Measurements from ENCODE around the gene ARF4. TPM values are rescaled to one million over a fixed set of nuclear protein-coding genes. Genes with fewer than 3 reads are reported as not detected.

Gene ARF4
- total RNA-seq, 1 experiment from 2014 or later: 117 TPM

GRCh38 chr3:57627976-57628375, 30.8 kb upstream of the ARF4 start:
- Mint-ChIP-seq H3K9me3 (no peaks in the 10 kb centered on the region), H3K4me1 (no peaks in the 10 kb centered on the region), H3K27ac (no peak overlapping the region), H3K27me3 (ENCODE audit: low read depth) (no peaks in the 10 kb centered on the region), H3K4me3 (no peak overlapping the region), H3K36me3 (peaks cover 39% of the 10 kb centered on the region)
- CTCF ChIA-PET: no interaction called here
- ATAC-seq (no peak), DNase-seq (ENCODE audit: low spot score) (no peak)
- POLR2A ChIA-PET: no interaction called here
- TF ChIP-seq ESRRA (CRISPR knock-in tag; IDR thresholded peaks at IDR 0.05; ENCODE audit: borderline replicate concordance): no peak
- no peak for TF ChIP-seq FOXP4 (CRISPR knock-in tag; IDR thresholded peaks at IDR 0.05)
- TF ChIP-seq OVOL2 (CRISPR knock-in tag; IDR thresholded peaks at IDR 0.05; ENCODE audit: borderline replicate concordance): no peak
- no peak for TF ChIP-seq IRF2 (CRISPR knock-in tag; IDR thresholded peaks at IDR 0.05; ENCODE audit: borderline replicate concordance, low read depth)
- no peak for TF ChIP-seq ZNF512 (CRISPR knock-in tag; IDR thresholded peaks at IDR 0.05; ENCODE audit: borderline replicate concordance)
- TF ChIP-seq PREB (CRISPR knock-in tag; IDR thresholded peaks at IDR 0.05; ENCODE audit: borderline replicate concordance): no peak
- no peak for TF ChIP-seq HMGXB4 (CRISPR knock-in tag; IDR thresholded peaks at IDR 0.05)
- no peak for TF ChIP-seq RORB (CRISPR knock-in tag; IDR thresholded peaks at IDR 0.05)
- TF ChIP-seq GRHL2 (CRISPR knock-in tag; IDR thresholded peaks at IDR 0.05; ENCODE audit: insufficient replicate concordance, severe bottlenecking): no peak
- no peak for TF ChIP-seq ZNF281 (CRISPR knock-in tag; IDR thresholded peaks at IDR 0.05)
- TF ChIP-seq STAT6 (CRISPR knock-in tag; conservative IDR thresholded peaks at IDR 0.05; ENCODE audit: low read depth): no peak
- no peak for TF ChIP-seq ZNF138 (CRISPR knock-in tag; conservative IDR thresholded peaks at IDR 0.05)
- no peak for TF ChIP-seq SOX15 (CRISPR knock-in tag; IDR thresholded peaks at IDR 0.05)

Measured in WTC11 (cell line).